Upper lobe of left lung (tissue), 4 donors: ENCODE measurements around the gene TIMM23.

ENCODE experiments used
- EP300 ChIP-seq, 4 donors: sonication (generic); formaldehyde crosslinking; IDR thresholded peaks; one replicate each; pipeline ENCODE4 v1.5.1; 2017; ENCODE audit warnings: antibody characterized with exemption in 4 of 4, control low read depth in 2 of 4
- POLR2A ChIP-seq, 4 donors: fragments of 450-650 bp; IDR thresholded peaks; one replicate each; pipeline ENCODE4 v1.5.1; 2016 to 2017; ENCODE audit warnings: antibody characterized with exemption in 4 of 4, mild to moderate bottlenecking in 2 of 4
- POLR2AphosphoS5 ChIP-seq, 2 donors: sonication (generic); formaldehyde crosslinking; IDR thresholded peaks; one replicate each; pipeline ENCODE4 v1.5.1; 2017; ENCODE audit warnings: antibody characterized with exemption in 2 of 2
- TF ChIP-seq, protein P1 (sequence below), 6 experiments: fragments of 450-650 bp in 4 of 6; fragments of 200-600 bp in 2 of 6; sonication (generic) in 2 of 6; IDR thresholded peaks; one replicate each; pipeline ENCODE4 v1.5.1; 2016 to 2019; ENCODE audit warnings: antibody characterized with exemption in 6 of 6

DNA sequence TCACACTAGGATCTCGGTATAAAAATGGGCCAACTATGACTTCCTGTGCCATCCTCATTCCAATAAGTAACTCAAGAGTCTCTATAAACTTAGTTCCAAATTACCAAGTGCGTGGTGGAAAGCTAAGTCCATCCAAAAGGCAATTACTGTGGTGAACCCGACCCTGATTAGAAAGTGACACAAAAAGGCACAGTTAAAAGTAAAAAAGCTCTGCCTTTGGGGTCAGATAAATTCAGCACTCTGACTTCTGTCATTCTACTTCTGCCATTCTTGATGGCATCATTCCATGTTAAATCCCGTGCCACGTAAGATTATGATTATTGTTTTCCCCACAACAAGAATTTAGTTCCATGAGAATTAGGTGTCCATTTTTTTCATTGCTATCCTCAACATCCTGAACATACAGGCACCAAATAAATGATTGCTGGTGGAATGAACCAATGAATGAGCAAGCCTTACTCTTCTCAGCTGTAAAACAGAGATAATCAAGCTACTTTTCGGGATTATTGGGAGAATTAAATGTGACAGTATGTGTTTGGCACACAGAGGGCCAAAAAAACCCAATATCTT is 57.3 kb downstream of the TIMM23 start:
- TF ChIP-seq, protein P1, sequence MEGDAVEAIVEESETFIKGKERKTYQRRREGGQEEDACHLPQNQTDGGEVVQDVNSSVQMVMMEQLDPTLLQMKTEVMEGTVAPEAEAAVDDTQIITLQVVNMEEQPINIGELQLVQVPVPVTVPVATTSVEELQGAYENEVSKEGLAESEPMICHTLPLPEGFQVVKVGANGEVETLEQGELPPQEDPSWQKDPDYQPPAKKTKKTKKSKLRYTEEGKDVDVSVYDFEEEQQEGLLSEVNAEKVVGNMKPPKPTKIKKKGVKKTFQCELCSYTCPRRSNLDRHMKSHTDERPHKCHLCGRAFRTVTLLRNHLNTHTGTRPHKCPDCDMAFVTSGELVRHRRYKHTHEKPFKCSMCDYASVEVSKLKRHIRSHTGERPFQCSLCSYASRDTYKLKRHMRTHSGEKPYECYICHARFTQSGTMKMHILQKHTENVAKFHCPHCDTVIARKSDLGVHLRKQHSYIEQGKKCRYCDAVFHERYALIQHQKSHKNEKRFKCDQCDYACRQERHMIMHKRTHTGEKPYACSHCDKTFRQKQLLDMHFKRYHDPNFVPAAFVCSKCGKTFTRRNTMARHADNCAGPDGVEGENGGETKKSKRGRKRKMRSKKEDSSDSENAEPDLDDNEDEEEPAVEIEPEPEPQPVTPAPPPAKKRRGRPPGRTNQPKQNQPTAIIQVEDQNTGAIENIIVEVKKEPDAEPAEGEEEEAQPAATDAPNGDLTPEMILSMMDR (IDR thresholded peaks at IDR 0.05): no peak
- TF ChIP-seq POLR2A (IDR thresholded peaks at IDR 0.05) (no peak), POLR2AphosphoS5 (IDR thresholded peaks at IDR 0.05) (no peak), EP300 (IDR thresholded peaks at IDR 0.05) (no peak)
